Stomach (tissue), 4 donors: ENCODE data around the gene CATSPER1.

Experiments used
- CTCF ChIP-seq, 7 experiments: fragments of 450-650 bp in 4 of 7; fragments of 200-600 bp in 3 of 7; sonication (generic) in 3 of 7; IDR thresholded peaks; one replicate each; pipeline ENCODE4 v1.5.1; 2016 to 2019; ENCODE audit warnings: antibody characterized with exemption in 7 of 7, control low read depth in 2 of 7, mild to moderate bottlenecking in 1 of 7
- EP300 ChIP-seq: sonication (generic); formaldehyde crosslinking; IDR thresholded peaks from one replicate; pipeline ENCODE4 v1.6.1; 2017; ENCODE audit warnings: antibody characterized with exemption

- no peak for TF ChIP-seq EP300
- TF ChIP-seq CTCF (IDR thresholded peaks at IDR 0.05), result no peak
Measured at GRCh38 chr11:66036334-66036710, 10.0 kb upstream of the CATSPER1 start.
